Mucosa of descending colon (tissue), 3 donors: Measurements from ENCODE around the gene SHMT2. TPM values are rescaled to one million over a fixed set of nuclear protein-coding genes. Genes with fewer than 3 reads are reported as not detected.

Experiments
- ATAC-seq: fragments of 200-7000 bp; cut with Tn5 transposase; one replicate; pipeline ENCODE4 v1.9.1; 2020; ENCODE audit warnings: mild to moderate bottlenecking, moderate library complexity
- DNase-seq, 3 donors: peaks; one replicate each; pipeline ENCODE4 v3.0.0-alpha.2; 2020
- H3K36me3 ChIP-seq: fragments of 200-600 bp; one replicate; pipeline ENCODE4 v1.8.0; 2021; ENCODE audit warnings: low read depth, mild to moderate bottlenecking
- H3K4me1 ChIP-seq: fragments of 200-600 bp; one replicate; pipeline ENCODE4 v1.8.0; 2021; ENCODE audit warnings: low read depth, mild to moderate bottlenecking
- H3K4me3 ChIP-seq: fragments of 200-600 bp; one replicate; pipeline ENCODE4 v1.8.0; 2021; ENCODE audit warnings: mild to moderate bottlenecking
- H3K9me3 ChIP-seq: fragments of 200-600 bp; one replicate; pipeline ENCODE4 v1.8.0; 2021; ENCODE audit warnings: mild to moderate bottlenecking
- intact Hi-C, 2 donors: fragments of 100-400 bp; cut with DNase I in 1 of 2; cut with micrococcal nuclease in 1 of 2; formaldehyde crosslinking; loops; one replicate each; pipeline versions ENCODE4 v1.11.0 to v1.11.1; 2022; cut with DNase I, micrococcal nuclease
- total RNA-seq, 3 donors: library from RNA; stranded (reverse); fragmentation: NEBNext Ultra II Directional in 2 of 3; extraction: Animal tissue kit (Norgen Biotek cat#: 25700) in 2 of 3; gene quantifications; one replicate each; pipeline versions ENCODE4 v1.2.1 to v1.2.4, GENCODE V29; 2021 to 2023
- TF ChIP-seq, protein P1 (sequence below): fragments of 200-600 bp; IDR thresholded peaks from one replicate; pipeline ENCODE4 v1.8.0; 2022; ENCODE audit warnings: antibody characterized with exemption, mild to moderate bottlenecking
- donor health status: DM: no; HTN: no; CAD: no; lungs with moderate emphysema.
- donor health status: DM: no; HTN: no; CAD: no.
- donor health status: DM: no; HTN: yes; CAD: no.

The SHMT2 gene
- total RNA-seq, 3 donors from 2014 or later: 34.7 to 67.4 (median 40.9) TPM

DNA sequence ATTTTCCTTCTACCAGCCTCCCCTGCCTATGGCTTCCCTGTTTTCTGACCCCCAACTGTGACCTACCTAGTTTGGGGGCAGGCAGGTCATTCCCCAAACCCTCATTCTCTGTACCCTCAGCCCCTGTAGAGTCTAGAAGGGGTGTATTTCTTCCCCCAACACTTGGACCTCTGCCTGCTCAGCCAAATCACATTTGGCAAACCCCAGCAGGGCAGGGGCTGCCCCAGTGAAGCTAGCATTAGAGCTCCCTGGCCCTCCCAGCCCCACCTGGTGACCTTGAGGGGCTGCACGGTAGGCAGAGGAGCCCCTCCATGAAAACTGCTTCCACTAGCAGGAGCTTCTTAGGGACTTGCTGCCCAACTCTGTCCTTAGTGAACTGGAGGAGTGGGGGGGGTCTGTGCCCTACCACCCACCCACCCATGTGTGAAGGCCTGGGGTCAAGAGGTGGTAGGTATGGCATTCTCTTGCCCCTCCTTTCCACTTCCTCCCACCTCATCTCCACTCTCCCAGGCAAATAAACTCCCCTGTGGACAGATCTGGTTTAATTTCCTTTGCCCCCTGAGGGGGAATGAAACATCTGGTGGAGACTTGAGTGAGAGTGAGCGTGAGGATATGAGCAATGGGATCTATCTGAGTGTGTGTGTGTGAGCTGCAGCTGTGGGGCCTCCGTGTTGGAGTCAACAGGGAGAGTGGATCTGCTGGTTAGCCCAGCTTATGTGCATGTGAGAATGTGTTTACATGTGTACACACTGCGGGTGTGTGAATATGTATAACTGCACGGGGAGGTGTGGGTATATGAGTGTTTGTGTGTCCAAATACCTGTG is 11.3 kb upstream of the SHMT2 start:
- DNase-seq (no peak), ATAC-seq (no peak)
- H3K4me3 ChIP-seq: no peak overlapping the region
- intact Hi-C loops: no loop called here
- H3K36me3 ChIP-seq: no peaks in the 10 kb centered on the region
- no peaks in the 10 kb centered on the region for H3K9me3 ChIP-seq
- TF ChIP-seq, protein P1, sequence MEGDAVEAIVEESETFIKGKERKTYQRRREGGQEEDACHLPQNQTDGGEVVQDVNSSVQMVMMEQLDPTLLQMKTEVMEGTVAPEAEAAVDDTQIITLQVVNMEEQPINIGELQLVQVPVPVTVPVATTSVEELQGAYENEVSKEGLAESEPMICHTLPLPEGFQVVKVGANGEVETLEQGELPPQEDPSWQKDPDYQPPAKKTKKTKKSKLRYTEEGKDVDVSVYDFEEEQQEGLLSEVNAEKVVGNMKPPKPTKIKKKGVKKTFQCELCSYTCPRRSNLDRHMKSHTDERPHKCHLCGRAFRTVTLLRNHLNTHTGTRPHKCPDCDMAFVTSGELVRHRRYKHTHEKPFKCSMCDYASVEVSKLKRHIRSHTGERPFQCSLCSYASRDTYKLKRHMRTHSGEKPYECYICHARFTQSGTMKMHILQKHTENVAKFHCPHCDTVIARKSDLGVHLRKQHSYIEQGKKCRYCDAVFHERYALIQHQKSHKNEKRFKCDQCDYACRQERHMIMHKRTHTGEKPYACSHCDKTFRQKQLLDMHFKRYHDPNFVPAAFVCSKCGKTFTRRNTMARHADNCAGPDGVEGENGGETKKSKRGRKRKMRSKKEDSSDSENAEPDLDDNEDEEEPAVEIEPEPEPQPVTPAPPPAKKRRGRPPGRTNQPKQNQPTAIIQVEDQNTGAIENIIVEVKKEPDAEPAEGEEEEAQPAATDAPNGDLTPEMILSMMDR: no peak
- peaks cover 19% of the 10 kb centered on the region for H3K4me1 ChIP-seq

DNA sequence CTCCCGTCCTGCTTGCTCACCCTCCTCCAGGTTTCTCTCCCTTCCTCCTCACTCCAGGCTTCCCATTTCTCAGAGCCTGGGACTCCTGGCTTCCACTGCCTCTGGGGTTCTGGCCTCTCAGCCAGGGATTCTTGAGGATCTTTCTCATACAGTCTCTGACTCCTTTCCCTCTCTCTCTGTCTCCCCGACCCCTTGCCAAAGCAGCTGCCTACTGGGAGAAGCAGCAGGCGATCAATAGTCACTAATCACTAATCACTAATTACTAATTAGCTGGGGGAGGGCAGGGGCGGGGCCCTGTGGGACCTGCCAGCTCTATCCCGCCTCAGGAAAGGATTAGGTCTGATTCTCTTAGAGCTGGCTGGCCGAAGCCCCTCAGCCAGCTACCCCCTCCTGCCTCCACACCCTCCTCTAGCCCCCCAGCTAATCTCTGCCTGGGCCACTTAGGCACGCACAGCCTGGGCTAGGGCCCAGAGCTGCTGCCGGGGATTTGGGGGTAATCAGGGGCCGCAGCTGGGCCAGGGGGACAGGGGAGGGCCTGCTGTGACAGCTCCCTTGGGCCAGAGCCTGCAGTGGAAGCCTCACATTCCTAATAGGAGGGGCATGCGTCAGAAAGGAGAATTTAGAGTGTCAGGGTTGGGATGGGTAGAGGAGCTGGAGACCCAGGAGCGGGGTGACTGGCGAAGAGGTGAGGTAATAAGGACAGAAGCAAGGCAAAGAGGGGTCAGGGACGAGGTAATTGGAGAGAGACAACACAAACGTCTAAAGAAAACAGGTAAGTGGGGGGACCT is 10.1 kb upstream of the SHMT2 start:
- Histone ChIP-seq H3K9me3 (no peaks in the 10 kb centered on the region), H3K4me1 (peaks cover 16% of the 10 kb centered on the region), H3K36me3 (no peaks in the 10 kb centered on the region), H3K4me3 (no peak overlapping the region)
- DNase-seq: no peak
- intact Hi-C loops: no loop called here
- TF ChIP-seq, protein P1: no peak
- no peak for ATAC-seq

DNA sequence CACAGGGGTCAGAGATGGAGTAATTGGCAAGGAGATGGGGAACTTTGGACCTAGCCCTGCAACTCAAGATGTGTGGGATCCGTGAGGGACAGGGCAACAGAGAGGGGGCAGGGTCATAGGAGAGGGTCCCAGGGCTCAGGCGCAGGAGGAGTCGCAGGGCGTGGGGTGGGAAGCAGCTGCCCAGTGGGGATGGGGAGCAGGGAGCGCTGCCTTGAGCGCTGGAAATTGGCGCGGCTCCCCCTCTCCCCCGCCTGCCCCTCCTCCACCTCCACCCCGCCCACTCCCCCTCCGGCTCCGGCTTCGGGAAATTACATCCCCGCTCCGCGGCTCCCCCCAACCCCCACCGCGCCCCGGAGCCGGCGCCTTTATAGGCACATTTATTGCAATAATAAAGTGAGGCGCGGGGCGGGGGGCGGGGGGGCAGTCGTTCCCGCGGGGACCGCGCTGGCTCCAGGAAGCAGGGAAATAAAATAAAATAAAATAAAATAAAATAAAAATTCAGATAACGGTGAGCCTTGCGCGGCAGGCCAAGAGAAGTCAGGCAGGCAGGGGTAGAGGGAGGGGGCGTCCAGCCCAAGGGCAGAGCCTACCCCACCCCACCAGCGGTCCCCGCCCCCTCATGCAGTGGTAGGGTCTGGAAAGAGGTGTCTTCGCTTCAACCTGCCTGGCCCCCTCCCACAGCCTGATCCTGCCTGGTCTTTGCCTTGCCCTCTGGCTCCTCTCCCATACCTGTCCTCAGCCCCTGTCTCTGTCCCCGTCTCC is 9.3 kb upstream of the SHMT2 start:
- Histone ChIP-seq H3K4me1 (peaks cover 20% of the 10 kb centered on the region), H3K36me3 (no peaks in the 10 kb centered on the region), H3K9me3 (no peaks in the 10 kb centered on the region), H3K4me3 (no peak overlapping the region)
- DNase-seq: no peak
- no peak for ATAC-seq
- TF ChIP-seq, protein P1: no peak
- intact Hi-C loops: no loop called here

DNA sequence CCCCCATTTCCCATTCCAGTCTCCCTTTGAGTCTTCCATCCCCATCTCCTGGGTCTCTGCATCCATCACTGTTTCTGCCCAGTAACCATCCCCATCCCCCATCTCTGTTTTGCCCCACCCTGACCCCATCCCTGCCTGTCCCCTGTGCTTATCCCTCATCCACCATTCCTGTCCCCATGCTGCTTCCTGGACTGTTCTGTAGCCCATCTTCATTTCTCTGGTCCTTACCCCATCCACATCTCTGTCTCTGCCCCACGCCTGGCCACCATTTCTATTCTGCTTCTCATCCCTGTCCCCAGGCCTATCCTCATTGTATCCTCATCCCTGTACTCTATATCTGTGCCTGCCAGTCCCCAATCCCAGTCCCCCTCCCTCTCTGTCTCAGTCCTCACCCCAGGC is 8.7 kb upstream of the SHMT2 start:
- Histone ChIP-seq H3K4me1 (peaks cover 23% of the 10 kb centered on the region), H3K9me3 (no peaks in the 10 kb centered on the region), H3K36me3 (no peaks in the 10 kb centered on the region), H3K4me3 (no peak overlapping the region)
- TF ChIP-seq, protein P1: no peak
- ATAC-seq (no peak), DNase-seq (no peak)
- intact Hi-C loops: no loop called here

DNA sequence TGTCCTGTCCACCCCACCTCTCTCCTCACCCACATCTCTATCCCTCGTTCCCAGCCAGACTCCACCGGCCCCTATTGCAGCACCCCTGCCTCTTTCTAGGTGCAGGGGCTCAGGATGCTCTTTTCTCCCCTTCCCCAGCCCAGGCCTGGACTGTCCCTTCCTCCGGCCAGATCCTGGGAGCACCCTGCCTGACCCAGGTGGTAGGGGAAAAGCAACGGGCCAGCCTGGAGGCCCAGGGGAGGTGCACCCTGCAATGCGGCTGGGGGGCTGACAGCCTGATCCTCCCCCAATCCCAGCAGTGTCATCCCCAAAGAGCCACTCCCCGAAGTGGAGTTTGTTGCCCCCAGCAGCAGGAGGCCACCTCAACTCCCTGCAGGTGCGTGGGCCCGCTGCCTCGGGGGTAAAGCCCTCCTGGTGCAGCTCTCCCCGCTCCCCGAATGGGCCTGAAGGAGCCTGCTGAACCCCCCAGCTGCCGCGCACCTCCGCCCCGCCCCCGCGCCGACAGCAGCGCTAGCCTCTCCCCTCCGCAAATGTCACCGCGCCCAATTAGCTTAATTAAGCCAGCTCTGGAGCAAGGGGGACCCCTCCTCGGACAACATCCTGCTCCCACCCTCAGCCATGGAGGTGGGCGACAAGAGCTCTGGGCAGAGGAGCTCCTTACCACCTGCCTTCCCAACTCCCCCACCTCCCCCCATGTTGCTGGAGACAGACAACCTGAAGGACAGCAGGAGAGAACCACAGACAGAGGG is 8.2 kb upstream of the SHMT2 start:
- no peak overlapping the region for H3K4me3 ChIP-seq
- TF ChIP-seq, protein P1: no peak
- DNase-seq (no peak), ATAC-seq (no peak)
- no peaks in the 10 kb centered on the region for H3K36me3 ChIP-seq
- peaks cover 17% of the 10 kb centered on the region for H3K4me1 ChIP-seq
- no peaks in the 10 kb centered on the region for H3K9me3 ChIP-seq
- intact Hi-C loops: no loop called here
